GM19324 (cell line): ENCODE measurements around the gene ARHGEF16.

ENCODE experiments used
- ATAC-seq: cut with Tn5 transposase; IDR thresholded peaks from one replicate; pipeline ENCODE4 v1.9.1; 2021; ENCODE audit warnings: mild to moderate bottlenecking, moderate library complexity; ENCODE audit not compliant: unreplicated experiment, low FRiP score

ARHGEF16 gene

DNA sequence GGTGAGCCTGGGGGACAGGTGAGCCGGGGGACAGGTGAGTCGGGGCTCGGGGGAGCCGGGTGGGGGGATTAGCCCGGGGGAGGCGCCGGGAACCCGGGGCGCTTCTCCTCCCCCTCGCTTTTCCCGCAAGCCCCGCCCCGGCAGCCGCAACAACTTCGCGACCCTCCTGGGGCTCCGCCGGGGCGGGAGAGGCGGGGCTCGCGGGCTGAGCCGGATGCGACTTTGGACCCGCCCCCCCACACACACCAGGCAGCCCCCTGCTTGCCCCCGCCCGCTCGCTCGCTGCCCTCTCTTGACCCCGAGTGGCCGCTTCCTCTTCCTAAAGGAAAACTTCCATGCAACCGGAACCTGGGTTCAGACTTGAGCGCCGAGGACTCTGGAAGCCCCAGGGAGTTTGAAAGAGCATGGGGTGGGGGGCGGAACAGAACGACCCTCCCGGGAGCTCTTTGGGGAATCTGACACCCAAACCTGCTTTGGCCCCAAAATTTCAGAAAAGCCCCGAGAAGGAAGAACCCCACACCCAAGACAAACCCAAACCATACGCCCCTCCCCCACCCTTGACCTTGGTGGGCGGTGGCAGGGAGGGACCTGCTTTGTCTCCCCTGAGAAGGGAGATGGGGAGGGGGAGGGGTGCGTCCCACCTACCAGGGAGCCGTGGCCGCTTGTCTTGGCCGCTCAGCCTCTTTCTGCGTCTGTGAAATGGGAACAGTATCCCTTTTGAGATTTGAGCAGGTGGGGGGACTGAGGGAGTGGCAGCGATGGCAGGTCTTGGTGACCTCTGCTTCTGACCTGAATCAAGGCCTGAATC is 550 bp downstream of the ARHGEF16 start:
- no peak for ATAC-seq

DNA sequence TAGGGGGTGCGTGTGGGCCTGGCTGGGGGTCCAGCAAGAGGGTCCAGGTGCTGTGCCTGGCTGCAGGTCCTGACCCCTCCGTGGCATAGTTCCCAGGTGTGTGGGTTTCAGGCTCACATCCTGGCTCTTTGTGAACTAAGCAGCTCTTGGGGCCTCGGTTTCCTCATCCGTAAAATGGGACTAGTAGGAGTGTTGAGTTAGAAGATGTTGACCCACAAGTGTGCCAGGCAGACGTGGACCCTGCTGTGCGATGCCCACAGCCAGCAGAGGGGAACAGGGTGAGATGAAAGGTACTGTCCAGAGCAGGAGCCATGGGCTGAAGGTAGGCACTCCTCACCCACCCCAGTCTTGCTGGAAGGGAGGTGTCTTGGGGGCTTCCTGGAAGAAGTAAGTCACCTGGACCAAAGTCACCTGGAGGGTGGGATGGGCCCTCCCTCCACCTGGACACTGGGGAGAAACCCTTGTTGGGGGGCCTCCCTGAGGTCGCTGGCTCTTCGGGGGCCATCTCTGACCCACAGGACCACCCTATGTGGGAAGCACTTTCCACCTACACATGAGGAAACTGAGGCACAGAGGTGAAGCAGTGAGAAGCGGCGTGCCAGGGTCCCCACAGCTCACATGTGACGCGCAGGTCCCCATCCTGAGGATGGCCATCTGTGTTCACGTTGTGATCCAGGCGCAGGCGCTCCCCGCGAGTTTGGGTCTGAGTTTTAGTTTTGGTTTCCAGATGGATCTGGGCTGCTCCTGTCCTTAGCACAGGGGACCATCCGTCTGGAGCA is 1.4 kb downstream of the ARHGEF16 start:
- ATAC-seq, result no peak

DNA sequence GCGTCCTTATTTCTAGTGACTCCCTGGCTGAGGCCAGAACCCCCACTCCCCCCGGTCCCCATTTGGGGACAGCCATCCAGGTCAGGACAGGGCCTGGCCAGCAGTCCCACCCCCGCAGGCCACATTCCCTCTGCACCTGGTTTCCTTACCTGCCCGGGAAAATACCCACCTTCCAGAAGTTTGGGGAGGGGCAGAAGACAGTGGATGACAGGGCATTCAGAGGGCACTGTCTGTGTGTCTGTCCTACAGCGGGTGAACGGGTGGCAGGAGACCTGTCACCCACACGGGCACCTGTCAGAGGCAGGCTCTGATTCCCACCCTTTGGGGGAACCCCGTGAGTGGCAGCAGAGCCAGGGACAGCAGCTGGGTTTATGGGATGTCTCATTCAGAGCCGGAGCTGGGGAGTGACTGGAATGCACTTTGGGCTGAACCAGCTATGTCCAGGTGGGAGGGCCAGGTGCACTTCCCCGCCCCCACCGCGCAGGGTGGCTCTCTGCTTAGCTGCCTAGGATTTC is 2.0 kb downstream of the ARHGEF16 start:
- ATAC-seq, result no peak

DNA sequence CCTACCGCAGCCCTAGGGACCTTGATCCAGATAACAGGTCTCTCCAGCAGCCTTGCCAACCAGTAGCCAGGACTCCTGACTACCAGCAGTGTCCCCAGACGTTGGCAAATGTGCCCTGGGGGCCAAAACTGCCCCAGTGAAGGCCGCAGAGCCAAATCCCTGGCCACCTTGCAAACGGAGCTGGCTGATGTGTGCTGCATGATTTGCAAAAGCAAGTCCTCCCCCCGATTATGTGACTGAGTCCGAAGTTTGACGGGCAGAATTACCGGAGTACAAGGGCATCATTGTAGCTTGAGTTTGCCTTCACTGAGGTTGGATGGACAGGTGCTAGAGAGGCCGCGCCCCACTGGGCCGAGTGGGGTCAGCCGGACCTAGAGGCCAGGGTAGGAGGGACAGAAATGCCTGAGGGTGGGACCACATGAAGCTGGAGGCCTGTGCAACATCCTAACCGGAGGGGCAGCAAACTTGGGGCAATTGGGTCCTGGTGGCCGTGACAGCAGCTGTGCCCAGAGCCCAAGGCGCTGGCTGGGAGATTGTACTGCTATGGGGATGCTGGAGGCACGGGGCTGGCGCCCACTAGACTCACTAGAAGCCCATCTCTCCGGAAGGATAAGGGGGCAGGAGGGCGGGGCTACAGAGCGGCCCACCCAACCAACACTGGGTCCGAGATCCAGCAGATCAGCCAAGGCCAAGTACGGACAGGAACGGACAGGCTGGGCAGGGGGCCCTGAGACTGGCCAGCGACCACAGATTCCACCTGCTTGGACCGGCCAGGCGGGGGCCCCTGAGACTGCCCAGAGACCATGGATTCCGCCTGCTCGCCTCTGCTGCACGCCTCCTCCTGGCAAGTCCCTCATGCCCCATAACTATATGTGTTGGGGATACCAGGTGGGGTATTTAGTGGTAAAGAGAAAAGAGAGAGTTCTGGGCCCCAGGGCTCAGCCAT is 2.8 kb downstream of the ARHGEF16 start:
- ATAC-seq, result no peak

DNA sequence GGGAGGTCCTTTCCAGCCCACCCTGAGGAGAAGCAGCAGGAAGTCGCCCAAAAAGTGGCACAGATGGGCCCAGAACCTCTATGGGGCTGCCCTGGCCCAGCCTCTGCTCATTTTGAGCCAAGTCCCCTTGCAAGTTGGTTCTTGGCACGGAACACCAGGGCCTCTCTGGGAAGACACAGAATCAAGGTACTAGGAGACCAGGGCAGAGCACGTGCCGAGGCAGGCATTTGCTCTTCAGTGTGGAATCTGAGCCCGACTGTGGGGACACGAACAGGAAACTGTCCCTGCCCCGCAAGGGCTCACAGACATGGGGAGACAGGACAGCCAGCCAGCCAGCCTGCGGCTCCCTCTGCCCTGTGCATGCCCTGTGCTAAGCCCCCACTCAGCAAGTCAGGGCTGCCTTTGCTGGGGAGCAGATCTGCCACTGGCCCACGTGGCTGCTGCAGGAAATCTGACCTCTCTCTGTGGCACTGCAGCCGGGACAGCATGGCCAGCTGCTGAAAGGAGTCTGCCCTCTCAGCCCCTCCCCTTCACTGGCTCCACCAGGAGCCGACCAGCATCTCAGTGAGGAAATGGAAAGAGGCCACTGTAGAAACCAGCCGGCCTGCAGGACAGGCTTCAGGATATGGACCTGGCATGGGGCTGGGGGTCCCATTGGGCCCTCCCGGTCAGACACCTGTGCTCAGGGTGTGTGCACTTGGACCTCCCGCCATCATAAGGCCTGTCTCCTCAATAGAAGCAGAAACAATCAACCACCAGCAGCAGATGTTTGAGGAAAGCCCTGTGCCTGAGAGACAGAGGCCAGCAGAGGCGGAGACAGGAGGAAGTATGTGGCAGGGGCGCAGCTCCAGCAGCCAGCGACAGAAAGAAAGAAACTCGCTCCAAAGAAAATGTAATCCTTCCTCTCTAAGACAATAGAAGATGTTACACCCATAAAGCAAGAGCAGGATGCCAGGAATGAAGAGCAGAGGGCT is 3.7 kb downstream of the ARHGEF16 start:
- no peak for ATAC-seq

DNA sequence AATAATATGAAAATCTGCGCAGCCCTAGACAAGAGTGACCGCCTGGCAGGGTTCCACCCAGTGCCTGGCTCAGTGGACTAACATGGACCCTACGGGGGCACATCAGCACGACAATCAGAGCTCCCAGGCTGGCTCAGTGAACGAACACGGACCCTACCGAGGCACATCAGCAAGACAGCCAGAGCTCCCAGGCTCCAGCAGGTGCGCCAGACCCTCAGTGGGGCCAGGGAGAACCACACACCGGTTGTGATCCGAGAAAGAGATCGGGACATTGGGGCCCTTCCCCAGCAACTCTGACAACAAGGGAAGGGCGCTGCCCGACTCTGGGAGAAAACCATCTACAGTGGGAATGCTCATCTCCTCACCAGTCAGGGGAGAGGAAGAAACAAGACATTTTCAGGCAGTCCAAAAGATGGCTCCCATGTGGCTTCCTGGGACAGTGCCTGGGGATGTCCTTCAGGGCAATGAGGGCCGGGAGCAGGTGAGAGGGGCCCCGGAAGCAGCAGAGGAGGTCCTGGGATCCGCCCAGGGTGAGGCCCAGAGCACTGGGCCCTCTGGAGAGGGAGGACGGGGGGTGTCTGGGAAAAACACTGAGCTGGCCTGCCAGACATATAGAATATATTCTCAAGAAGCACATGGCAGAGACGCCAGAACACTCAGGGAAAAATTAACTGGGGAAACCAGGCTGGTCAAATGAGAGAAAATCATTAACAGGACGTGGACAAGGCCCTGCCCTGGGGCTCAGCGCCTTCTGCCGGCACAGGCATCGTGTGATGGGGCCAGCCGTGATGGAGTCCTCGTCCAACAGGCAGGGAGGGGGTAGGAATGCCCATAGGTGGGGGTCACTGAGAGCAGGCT is 4.8 kb downstream of the ARHGEF16 start:
- no peak for ATAC-seq

DNA sequence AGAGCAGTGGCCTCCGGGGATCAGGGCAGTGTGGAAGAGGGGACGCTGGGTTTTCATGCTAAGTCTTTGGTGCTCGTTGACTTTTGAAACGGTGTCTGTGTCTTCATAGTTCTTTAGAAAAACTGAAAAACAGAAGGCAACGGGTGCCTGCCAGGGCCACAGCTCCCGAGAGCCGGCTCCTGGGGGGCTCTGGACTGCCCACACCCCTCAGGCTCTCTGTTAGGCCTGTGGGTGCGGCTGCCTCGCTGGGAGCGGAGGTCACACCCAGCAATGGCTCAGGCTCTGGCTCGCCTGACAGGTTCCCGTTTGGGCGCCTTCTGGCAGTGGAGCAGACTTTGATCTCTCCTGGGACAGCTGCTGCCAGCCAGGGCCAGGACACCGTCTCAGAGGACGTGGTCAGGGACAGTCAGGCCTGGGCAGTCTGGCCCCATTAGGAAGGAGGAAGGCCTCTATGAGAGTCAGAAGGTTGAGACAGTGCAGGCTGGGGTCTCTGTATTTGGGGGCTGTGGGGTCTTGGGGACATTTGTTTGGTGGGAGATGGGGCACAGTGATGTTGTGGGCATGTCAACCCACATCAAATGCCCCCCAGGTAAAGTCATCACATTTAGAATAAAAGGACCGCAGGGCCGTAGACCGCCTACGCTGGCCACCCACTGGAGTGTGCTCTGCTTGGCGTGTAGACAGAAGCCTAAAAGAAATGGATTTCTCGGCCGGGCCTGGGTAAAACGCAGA is 5.6 kb downstream of the ARHGEF16 start:
- no peak for ATAC-seq

DNA sequence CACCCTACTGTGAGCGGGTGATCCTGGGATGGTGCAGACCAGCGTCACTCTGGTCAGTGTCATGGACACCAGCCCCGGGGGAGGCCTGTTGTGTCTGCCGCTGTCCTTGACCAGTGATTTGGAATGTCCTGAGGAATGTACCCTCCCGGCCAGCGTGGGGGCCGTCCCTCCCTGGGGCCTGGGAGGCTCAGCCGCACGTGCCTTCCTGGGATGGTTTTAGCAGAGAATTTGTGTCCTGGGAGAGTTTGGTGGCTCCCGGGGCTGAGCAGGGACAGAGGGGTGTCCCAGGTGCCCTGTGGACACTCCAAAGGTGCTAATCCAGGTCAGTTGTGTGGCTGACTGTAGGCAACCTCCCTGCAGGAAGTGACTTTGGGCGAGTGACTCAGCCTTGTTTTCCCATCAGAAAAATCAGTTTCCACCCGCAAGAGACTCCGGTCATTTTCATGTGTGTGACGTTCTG is 6.2 kb downstream of the ARHGEF16 start:
- no peak for ATAC-seq

DNA sequence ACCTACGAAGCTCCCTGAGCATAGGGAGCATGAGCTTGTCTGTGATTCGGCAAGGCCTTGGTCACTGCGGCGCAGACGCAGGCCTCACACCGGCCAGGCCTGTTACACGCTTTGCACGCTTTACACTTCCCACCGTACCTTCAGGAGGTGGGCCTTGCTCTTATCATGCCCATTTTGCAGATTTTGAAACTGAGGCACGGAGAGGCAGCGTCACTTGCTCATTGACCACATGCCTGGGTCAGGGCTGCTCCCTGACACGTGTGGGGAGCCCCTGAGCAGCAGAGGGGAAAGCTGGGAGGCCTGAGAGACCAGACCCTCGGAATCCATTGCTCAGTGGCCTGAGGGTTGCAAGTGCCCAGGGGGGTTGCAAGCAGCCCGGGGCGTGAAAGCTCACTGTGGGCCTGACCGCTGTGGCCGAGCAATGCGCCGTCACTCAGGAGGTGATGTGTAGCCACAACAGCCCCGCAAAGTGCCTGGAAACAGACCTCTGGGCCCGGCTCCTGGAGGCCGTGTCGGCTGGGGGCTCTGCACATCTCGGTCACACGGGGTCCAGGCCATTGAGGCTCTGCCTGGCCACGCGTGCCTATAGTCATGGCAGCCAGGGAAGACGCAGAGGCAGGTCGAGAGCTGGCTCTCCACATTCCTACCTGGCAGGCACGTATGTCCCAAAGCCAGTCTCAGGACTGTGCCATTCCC is 6.9 kb downstream of the ARHGEF16 start:
- ATAC-seq, result no peak

DNA sequence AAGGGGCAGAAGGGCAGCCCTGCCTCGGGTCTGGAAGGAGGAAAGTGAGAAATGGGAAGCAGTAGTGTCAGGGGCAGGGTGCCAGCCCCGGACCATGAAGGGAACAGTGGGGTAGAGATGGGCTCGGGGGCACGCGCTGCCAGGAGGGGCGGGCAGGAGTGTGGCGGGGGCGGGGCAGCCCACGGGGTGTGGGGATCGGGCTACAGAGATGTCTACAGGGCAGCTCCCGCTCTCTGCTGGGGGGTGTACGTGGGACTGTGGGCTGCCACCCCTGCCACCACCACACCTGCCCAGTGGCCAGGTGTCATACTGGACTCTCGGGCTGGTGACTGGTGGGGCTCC is 7.4 kb downstream of the ARHGEF16 start:
- ATAC-seq, result no peak

DNA sequence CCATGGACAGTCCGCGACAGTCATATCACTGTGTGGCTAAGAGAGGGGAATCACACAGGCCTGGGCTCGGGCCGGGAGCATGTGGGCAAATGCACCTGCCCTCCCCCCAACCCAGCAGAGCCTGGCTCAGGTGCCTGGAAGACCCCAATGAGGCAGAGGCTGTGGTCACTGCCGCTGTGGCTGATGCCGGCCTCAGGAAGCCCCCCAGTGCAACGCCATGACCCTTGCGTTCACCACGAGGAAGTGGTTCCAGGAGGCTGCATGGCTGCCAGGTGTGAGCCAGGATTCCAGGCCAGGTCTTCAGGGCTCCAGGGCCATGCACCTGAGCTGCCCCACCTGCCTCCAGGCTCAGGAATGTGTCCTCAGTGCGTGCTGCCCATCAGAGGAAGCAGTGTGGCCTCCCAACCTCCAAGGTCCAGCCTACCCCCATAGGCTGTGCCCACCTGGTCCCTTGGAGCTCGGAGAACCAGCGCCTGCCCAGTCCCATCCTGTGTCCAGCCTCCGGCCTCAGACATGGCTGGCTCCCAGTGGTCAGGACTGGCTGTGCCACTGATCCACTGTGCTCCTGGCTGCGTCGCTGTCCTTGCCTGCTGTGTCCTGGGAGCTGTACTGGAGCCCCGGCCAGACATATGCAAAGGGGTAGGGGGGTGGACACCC is 8.0 kb downstream of the ARHGEF16 start:
- no peak for ATAC-seq

DNA sequence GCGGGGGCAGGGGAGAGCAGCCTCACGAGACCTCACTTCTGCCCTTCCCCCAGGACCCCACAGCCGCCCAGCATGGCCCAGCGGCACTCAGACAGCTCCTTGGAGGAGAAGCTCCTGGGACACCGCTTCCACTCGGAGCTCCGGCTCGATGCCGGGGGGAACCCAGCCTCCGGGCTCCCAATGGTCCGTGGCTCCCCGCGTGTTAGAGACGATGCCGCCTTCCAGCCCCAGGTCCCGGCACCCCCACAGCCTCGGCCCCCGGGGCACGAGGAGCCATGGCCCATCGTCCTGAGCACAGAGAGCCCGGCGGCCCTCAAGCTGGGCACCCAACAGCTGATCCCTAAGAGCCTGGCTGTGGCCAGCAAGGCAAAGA is 8.5 kb downstream of the ARHGEF16 start:
- no peak for ATAC-seq

DNA sequence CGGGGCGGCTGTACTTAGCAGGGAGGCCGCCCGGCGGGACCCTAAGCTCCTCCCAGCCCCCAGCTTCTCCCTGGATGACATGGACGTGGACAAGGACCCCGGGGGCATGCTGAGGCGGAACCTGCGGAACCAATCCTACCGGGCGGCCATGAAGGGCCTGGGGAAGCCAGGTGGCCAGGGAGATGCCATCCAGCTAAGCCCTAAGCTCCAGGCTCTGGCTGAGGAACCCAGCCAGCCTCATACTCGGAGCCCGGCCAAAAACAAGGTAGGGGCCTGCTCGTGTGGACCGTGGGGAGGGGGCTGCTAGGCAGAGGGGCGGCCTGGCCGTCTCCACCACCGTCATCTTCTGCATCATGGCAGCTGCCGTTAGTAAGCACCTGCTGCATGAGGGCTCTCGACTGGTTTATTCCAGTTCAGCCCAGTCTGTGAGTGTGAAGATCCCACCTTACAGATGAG is 9.0 kb downstream of the ARHGEF16 start:
- ATAC-seq, result no peak

DNA sequence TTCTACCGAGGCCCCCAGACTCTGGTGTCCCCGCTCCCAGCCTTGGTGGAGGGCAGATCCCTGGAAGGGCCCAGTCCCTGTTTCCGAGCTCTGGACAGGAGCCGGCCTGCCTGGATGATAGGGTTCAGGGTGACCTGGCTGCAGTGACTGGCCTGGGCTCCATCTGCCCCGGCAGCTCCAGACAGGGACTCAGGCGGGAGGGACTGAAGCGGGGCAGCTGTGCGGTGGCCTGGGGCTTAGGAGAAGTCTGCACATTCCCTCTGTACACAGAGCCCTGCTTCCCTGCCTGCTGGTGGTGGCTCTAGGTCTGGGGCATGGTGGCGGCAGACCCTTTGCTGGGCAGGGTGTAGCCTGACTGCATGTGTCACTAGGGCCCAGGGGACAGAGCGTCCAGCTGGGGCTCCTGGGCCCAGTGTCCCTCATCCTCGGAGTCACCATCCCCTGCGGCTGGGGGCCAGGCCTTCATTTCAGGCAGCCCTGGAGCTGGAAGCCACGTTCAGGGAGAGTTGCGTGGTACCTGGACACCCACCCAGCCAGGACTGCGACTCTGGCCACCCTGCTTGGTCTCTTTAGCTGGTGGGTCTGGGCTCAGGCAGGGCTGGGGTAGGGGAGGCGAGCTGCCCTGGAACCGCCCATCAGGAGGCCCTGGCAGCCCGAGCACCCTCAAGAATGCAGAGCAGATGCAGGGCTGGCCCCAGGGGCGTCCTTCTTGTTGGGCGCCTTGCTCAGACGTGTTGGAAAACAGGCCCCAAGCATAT is 9.6 kb downstream of the ARHGEF16 start:
- ATAC-seq, result no peak

DNA sequence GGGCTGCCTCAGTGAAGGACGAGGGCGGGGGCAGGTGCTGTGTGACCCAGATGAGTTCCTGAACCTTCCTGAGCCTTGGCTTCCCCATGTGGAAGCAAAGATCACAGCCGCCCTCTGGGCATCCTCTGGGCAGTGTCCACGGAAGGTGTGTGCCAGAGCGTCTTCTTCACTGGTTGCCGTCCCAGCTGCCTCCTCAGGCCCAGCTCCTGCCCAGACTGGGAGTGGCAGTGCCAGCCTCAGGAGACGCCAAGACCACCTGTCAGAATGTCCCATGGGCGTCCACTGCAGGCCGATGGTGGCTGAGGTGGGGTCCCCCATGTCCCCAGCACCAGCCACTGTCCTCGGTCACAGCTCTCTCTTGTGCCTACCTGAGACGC is 10.2 kb downstream of the ARHGEF16 start:
- ATAC-seq, result no peak
